Lung (tissue), 12 donors: ENCODE results near the gene CA7. TPM values are rescaled to one million over a fixed set of nuclear protein-coding genes. Genes with fewer than 3 reads are reported as not detected.

Experiments used
- ATAC-seq: fragments of 200-7000 bp; cut with Tn5 transposase; one replicate; pipeline ENCODE4 v1.9.1; 2020; ENCODE audit warnings: moderate number of reproducible peaks; ENCODE audit not compliant: insufficient read depth, low FRiP score
- DNase-seq, 3 donors: peaks; one replicate each; pipeline ENCODE4 v3.0.0-alpha.2; 2013 to 2017
- H3K27ac ChIP-seq, 2 donors: one replicate each; pipeline ENCODE4 v1.5.1; 2013; ENCODE audit warnings: mild to moderate bottlenecking in 2 of 2, moderate library complexity in 2 of 2, control low read depth in 1 of 2, inconsistent platforms in 1 of 2, low read depth in 1 of 2, low read length in 1 of 2
- H3K27me3 ChIP-seq, 3 donors: one replicate each; pipeline ENCODE4 v1.5.1; 2013; ENCODE audit warnings: low read length in 2 of 3; ENCODE audit not compliant: control insufficient read depth in 3 of 3, insufficient read depth in 3 of 3
- H3K36me3 ChIP-seq, 4 donors: one replicate each; pipeline ENCODE4 v1.5.1; 2013; ENCODE audit warnings: low read length in 4 of 4, mild to moderate bottlenecking in 1 of 4, moderate library complexity in 1 of 4; ENCODE audit not compliant: control insufficient read depth in 4 of 4, insufficient read depth in 4 of 4
- H3K4me1 ChIP-seq, 5 donors: one replicate each; pipeline ENCODE4 v1.5.1; 2013; ENCODE audit warnings: low read length in 5 of 5, mild to moderate bottlenecking in 2 of 5, moderate library complexity in 1 of 5; ENCODE audit not compliant: control insufficient read depth in 5 of 5, insufficient read depth in 5 of 5
- H3K4me3 ChIP-seq: one replicate; pipeline ENCODE4 v1.5.1; 2013; ENCODE audit warnings: mild to moderate bottlenecking, control low read depth, moderate library complexity
- H3K9ac ChIP-seq, 2 donors: one replicate each; pipeline ENCODE4 v1.5.1; 2013; ENCODE audit warnings: low read length in 2 of 2, control low read depth in 1 of 2; ENCODE audit not compliant: insufficient read depth in 1 of 2
- H3K9me3 ChIP-seq, 4 donors: one replicate each; pipeline ENCODE4 v1.5.1; 2013; ENCODE audit warnings: low read length in 3 of 4, mild to moderate bottlenecking in 1 of 4, moderate library complexity in 1 of 4; ENCODE audit not compliant: control insufficient read depth in 4 of 4, insufficient read depth in 3 of 4
- CTCF ChIP-seq: IDR thresholded peaks from 2 replicates; pipeline ENCODE4 v1.5.1; 2012; ENCODE audit warnings: mild to moderate bottlenecking; ENCODE audit errors: control extremely low read depth, extremely low read depth
- WGBS, 2 donors: extraction: QIAGEN DNeasy Blood & Tissue Kit; methylation state at CpG; one replicate each; pipeline ENCODE4 v1.1.7; 2013; 5-methylcytosine and 5-hydroxymethylcytosine counted together
- polyA plus RNA-seq, 2 donors: library from polyadenylated mRNA; stranded (reverse); fragments of 200-250 nt; gene quantifications; one replicate each; pipeline ENCODE4 v1.2.1, GENCODE V29; 2013
- total RNA-seq, 2 donors: library from RNA; depleted of rRNA in 1 of 2; stranded (reverse); fragments of >200 nt in 1 of 2; gene quantifications; one replicate each; pipeline ENCODE4 v1.2.1, GENCODE V29; 2014 to 2021
- donor health status: control.
- donor health status: control.
- donor health status: Bipolar disorder and iron deficiency.
- donor health status: healthy.
- donor health status: DM: yes; HTN: yes; CAD: no.

Gene CA7
- total and polyA plus RNA-seq, 4 donors = not detected

- ATAC-seq (no peak), DNase-seq (peak; percentile 92 to 95 (median 94))
- TF ChIP-seq CTCF = no peak
- H3K4me3 ChIP-seq = no peak overlapping the region
- peak overlapping the region; percentile 88 to 89 for H3K27ac ChIP-seq
- peaks cover 0 to 57% (median 30%) of the 10 kb centered on the region in 5 donors for H3K4me1 ChIP-seq
- H3K9ac ChIP-seq = peak overlapping the region in 1 of 2 donors; percentile 67
- no peaks in the 10 kb centered on the region for H3K36me3 ChIP-seq
- H3K27me3 ChIP-seq = no peaks in the 10 kb centered on the region
- 33 to 44% methylated on average over 9 of the region's 9 CpGs for WGBS, 2 donors
- H3K9me3 ChIP-seq = no peaks in the 10 kb centered on the region
Observed at GRCh38 chr16:66899945-66900710, 55.9 kb downstream of the CA7 start.

- Histone ChIP-seq H3K36me3 (no peaks in the 10 kb centered on the region), H3K9ac (peak overlapping the region in 1 of 2 donors; percentile 62), H3K27me3 (no peaks in the 10 kb centered on the region), H3K27ac (peak overlapping the region; percentile 59 to 89), H3K4me1 (peaks cover 0 to 62% (median 37%) of the 10 kb centered on the region in 5 donors), H3K4me3 (no peak overlapping the region), H3K9me3 (no peaks in the 10 kb centered on the region)
- WGBS, 2 donors = 60 to 69% methylated on average over 7 of the region's 7 CpGs
- ATAC-seq (no peak), DNase-seq (peak; percentile 33 to 79 (median 51))
- no peak for TF ChIP-seq CTCF
Observed at GRCh38 chr16:66900721-66901441, 56.7 kb downstream of the CA7 start.

- DNase-seq (no peak), ATAC-seq (no peak)
- Histone ChIP-seq H3K4me1 (peaks cover 0 to 63% (median 38%) of the 10 kb centered on the region in 5 donors), H3K9ac (no peak overlapping the region), H3K27ac (peak overlapping the region; percentile 59 to 89), H3K27me3 (no peaks in the 10 kb centered on the region), H3K9me3 (no peaks in the 10 kb centered on the region), H3K36me3 (no peaks in the 10 kb centered on the region), H3K4me3 (no peak overlapping the region)
- TF ChIP-seq CTCF = no peak
- WGBS, 2 donors = 85 to 93% methylated on average over 10 of the region's 10 CpGs
Observed at GRCh38 chr16:66901626-66902025, 57.4 kb downstream of the CA7 start.
